Measurements from ENCODE around the gene SUMO4. TPM values are rescaled to one million over a fixed set of nuclear protein-coding genes. Genes with fewer than 3 reads are reported as not detected.

The SUMO4 gene
- total RNA-seq, 1 donor from 2014 or later = 1.6 TPM

- DNase-seq (ENCODE audit: low read depth) (no peak), FAIRE-seq (no peak)
- Mint-ChIP-seq H3K4me3 (ENCODE audit: unreplicated experiment) (no peak overlapping the region), H3K36me3 (ENCODE audit: low read depth, unreplicated experiment) (peaks cover 10% of the 10 kb centered on the region), H3K9me3 (ENCODE audit: unreplicated experiment) (no peaks in the 10 kb centered on the region), H3K27me3 (ENCODE audit: low read depth, unreplicated experiment) (no peaks in the 10 kb centered on the region), H3K4me1 (ENCODE audit: low read depth, unreplicated experiment) (peaks cover 4% of the 10 kb centered on the region), H3K27ac (ENCODE audit: unreplicated experiment) (no peak overlapping the region)
- Histone ChIP-seq H3K4me3 (ENCODE audit: insufficient read depth, low read depth, low read length) (no peak overlapping the region), H2AFZ (ENCODE audit: low read depth, low read length) (no peak overlapping the region), H3K27me3 (ENCODE audit: insufficient read depth, low read length) (no peaks in the 10 kb centered on the region), H3K27ac (ENCODE audit: low read depth, low read length) (no peak overlapping the region), H3K4me2 (ENCODE audit: low read length) (no peak overlapping the region), H3K9ac (ENCODE audit: low read length) (no peak overlapping the region), H3K79me2 (ENCODE audit: insufficient read depth, low read length) (peaks cover 95% of the 10 kb centered on the region), H4K20me1 (ENCODE audit: insufficient read depth, low read length) (peaks cover 74% of the 10 kb centered on the region), H3K4me1 (ENCODE audit: insufficient read depth, low read length) (no peaks in the 10 kb centered on the region), H3K9me3 (ENCODE audit: insufficient read depth, low read depth, low read length) (no peaks in the 10 kb centered on the region), H3K36me3 (ENCODE audit: insufficient read depth, low read length) (peaks cover 19% of the 10 kb centered on the region)
- TF ChIP-seq CTCF (IDR thresholded peaks at IDR 0.05; ENCODE audit: insufficient read depth, low read depth, low read length) (no peak), EZH2 (IDR thresholded peaks at IDR 0.05; ENCODE audit: insufficient read depth, low read length) (no peak)
Observed at GRCh38 chr6:149371154-149371553, 28.9 kb upstream of the SUMO4 start.

- no peaks in the 10 kb centered on the region for H3K4me1 ChIP-seq (ENCODE audit: insufficient read depth, low read length)
- no peak overlapping the region for H3K27ac Mint-ChIP-seq (ENCODE audit: unreplicated experiment)
- FAIRE-seq (no peak), DNase-seq (ENCODE audit: low read depth) (no peak)
- peaks cover 4% of the 10 kb centered on the region for H3K4me1 Mint-ChIP-seq (ENCODE audit: low read depth, unreplicated experiment)
- TF ChIP-seq EZH2 (IDR thresholded peaks at IDR 0.05; ENCODE audit: insufficient read depth, low read length) = no peak
- no peak for TF ChIP-seq CTCF (IDR thresholded peaks at IDR 0.05; ENCODE audit: insufficient read depth, low read depth, low read length)
- no peak overlapping the region for H3K4me3 ChIP-seq (ENCODE audit: insufficient read depth, low read depth, low read length)
- peaks cover 92% of the 10 kb centered on the region for H3K79me2 ChIP-seq (ENCODE audit: insufficient read depth, low read length)
- H4K20me1 ChIP-seq (ENCODE audit: insufficient read depth, low read length) = peaks cover 69% of the 10 kb centered on the region
- H3K9me3 Mint-ChIP-seq (ENCODE audit: unreplicated experiment) = no peaks in the 10 kb centered on the region
- H3K27me3 Mint-ChIP-seq (ENCODE audit: low read depth, unreplicated experiment) = no peaks in the 10 kb centered on the region
- H3K9ac ChIP-seq (ENCODE audit: low read length) = no peak overlapping the region
- peaks cover 10% of the 10 kb centered on the region for H3K36me3 Mint-ChIP-seq (ENCODE audit: low read depth, unreplicated experiment)
- no peaks in the 10 kb centered on the region for H3K27me3 ChIP-seq (ENCODE audit: insufficient read depth, low read length)
- peaks cover 19% of the 10 kb centered on the region for H3K36me3 ChIP-seq (ENCODE audit: insufficient read depth, low read length)
- H3K27ac ChIP-seq (ENCODE audit: low read depth, low read length) = no peak overlapping the region
- H3K9me3 ChIP-seq (ENCODE audit: insufficient read depth, low read depth, low read length) = no peaks in the 10 kb centered on the region
- H3K4me2 ChIP-seq (ENCODE audit: low read length) = no peak overlapping the region
- H3K4me3 Mint-ChIP-seq (ENCODE audit: unreplicated experiment) = no peak overlapping the region
- H2AFZ ChIP-seq (ENCODE audit: low read depth, low read length) = no peak overlapping the region
Observed at GRCh38 chr6:149372062-149372461, 28.0 kb upstream of the SUMO4 start.

GRCh38 chr6:149373511-149373910, 26.6 kb upstream of the SUMO4 start:
- DNase-seq (ENCODE audit: low read depth) (no peak), FAIRE-seq (no peak)
- H3K27me3 Mint-ChIP-seq (ENCODE audit: low read depth, unreplicated experiment) = no peaks in the 10 kb centered on the region
- TF ChIP-seq CTCF (IDR thresholded peaks at IDR 0.05; ENCODE audit: insufficient read depth, low read depth, low read length) (no peak), EZH2 (IDR thresholded peaks at IDR 0.05; ENCODE audit: insufficient read depth, low read length) (no peak)
- H3K27ac Mint-ChIP-seq (ENCODE audit: unreplicated experiment) = peak overlapping the region; percentile 13
- H3K79me2 ChIP-seq (ENCODE audit: insufficient read depth, low read length) = peaks cover 85% of the 10 kb centered on the region
- no peak overlapping the region for H2AFZ ChIP-seq (ENCODE audit: low read depth, low read length)
- H3K9me3 Mint-ChIP-seq (ENCODE audit: unreplicated experiment) = no peaks in the 10 kb centered on the region
- H3K27me3 ChIP-seq (ENCODE audit: insufficient read depth, low read length) = no peaks in the 10 kb centered on the region
- H3K27ac ChIP-seq (ENCODE audit: low read depth, low read length) = no peak overlapping the region
- peaks cover 61% of the 10 kb centered on the region for H4K20me1 ChIP-seq (ENCODE audit: insufficient read depth, low read length)
- no peaks in the 10 kb centered on the region for H3K4me1 ChIP-seq (ENCODE audit: insufficient read depth, low read length)
- H3K36me3 ChIP-seq (ENCODE audit: insufficient read depth, low read length) = peaks cover 27% of the 10 kb centered on the region
- no peak overlapping the region for H3K4me3 Mint-ChIP-seq (ENCODE audit: unreplicated experiment)
- H3K4me3 ChIP-seq (ENCODE audit: insufficient read depth, low read depth, low read length) = no peak overlapping the region
- H3K4me1 Mint-ChIP-seq (ENCODE audit: low read depth, unreplicated experiment) = peaks cover 4% of the 10 kb centered on the region
- no peak overlapping the region for H3K9ac ChIP-seq (ENCODE audit: low read length)
- H3K36me3 Mint-ChIP-seq (ENCODE audit: low read depth, unreplicated experiment) = peaks cover 16% of the 10 kb centered on the region
- no peaks in the 10 kb centered on the region for H3K9me3 ChIP-seq (ENCODE audit: insufficient read depth, low read depth, low read length)
- no peak overlapping the region for H3K4me2 ChIP-seq (ENCODE audit: low read length)

Measured in astrocyte (in vitro differentiated cells and primary cell).